ENCODE data around the gene SMPD4.
"Not testable (repeated sequence)": the region's sequence is repeated elsewhere in the genome, so short reads cannot be mapped to it uniquely, and the experiment has no call there.

SMPD4 gene

GRCh38 chr2:130181325-130181879 is at the start of gene SMPD4:
SMPD4 (minus strand) TSS chr2:130181602; CDS start chr2:130176592, 5,010 bp downstream.
- FAIRE-seq = peak; percentile 88

GRCh38 chr2:130230907-130231306 is 49.5 kb upstream of the SMPD4 start:
- not testable (repeated sequence) for FAIRE-seq

GRCh38 chr2:130230376-130230775 is 49.0 kb upstream of the SMPD4 start:
- FAIRE-seq = not testable (repeated sequence)

DNA sequence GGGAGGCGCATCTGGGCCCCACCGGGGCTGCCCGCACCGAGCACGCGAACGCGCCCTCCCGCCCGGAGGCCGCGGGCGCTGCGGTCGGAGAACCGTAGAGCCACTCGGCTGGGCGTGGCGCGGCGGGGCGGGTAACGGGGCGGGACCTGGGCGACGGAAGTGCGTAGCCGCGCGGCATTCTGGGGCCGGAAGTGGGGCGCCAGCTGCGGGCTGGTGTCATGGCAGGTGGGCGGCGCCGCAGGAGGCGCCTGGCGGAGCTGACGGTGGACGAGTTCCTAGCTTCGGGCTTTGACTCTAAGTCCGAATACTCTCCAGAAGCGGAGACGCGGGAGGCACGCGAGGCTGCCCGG is 47.7 kb upstream of the SMPD4 start:
- FAIRE-seq = not testable (repeated sequence)

DNA sequence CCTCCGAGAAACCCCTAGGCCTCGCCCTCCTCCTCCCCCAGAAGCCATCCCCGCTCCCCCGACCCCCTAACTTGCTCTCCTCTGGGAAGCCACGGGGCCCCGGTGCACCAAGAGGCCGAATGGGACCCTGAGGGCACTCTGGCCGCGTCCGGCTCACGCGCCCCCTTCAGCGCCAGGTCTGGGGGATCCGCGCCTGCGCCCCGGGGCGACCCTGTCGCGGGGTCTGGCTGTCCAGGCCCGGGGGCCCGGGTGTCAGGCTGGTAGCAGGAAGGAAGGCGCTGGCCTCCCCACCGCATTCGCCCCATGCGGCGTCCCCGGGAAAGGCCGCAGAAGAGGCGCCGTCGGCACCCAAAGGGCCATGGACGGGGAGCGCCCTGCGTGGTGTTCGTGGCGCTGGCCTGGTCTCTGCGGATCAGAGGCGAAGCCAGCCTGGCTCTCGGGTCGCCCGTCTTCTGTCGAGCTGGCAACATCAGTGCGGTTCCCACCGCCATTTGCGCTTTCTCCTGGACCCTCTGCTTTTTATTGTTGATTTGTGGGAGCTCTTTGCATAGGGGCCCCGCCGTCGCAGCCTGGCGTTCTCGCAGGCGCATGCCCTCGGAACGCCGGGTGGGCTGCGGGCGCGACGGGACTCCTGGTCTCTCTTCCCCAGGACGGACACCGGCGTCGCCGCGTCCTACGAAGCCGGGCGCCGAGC is 47.2 kb upstream of the SMPD4 start:
- FAIRE-seq = not testable (repeated sequence)

DNA sequence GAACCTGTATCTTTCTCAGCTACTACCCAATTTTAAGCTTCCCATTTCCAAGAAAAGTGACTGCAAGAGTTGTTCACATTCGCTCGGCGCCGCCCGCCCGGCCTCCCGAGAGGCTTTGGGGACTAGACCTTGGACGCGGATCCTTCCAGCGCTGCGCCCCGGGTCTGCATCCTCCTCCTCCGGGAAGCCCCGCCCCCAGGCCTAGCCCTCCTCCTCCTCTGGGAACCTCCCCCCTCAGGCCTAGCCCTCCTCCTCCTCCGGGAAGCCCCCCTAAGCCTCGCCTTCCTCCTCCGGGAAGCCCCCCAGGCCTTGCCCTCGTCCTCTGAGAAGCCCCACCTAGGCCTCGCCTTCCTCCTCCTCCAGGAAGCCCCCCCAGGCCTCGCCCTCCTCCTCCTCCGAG is 46.6 kb upstream of the SMPD4 start:
- FAIRE-seq = not testable (repeated sequence)

DNA sequence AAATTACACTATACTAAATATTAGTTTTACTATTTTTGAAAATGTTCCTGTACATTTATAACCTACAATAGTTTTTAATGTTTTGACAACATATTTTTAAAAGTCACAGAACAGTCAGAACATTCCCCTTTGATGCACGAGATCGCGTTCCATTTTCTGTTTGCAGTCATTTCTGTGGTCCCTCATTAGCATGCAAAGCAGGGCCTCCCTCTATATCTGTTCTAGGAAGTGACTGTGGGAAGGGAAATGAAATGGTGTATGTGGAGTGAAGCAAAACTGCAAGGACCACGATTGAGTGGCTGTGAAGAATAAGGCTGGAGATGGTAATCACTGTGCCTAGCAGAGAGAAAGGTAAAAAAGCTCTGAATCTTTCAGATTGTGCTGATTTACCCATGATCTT is 41.1 kb upstream of the SMPD4 start:
- FAIRE-seq = not testable (repeated sequence)

- FAIRE-seq = not testable (repeated sequence)
Observed at GRCh38 chr2:130220505-130220904, 39.1 kb upstream of the SMPD4 start.

DNA sequence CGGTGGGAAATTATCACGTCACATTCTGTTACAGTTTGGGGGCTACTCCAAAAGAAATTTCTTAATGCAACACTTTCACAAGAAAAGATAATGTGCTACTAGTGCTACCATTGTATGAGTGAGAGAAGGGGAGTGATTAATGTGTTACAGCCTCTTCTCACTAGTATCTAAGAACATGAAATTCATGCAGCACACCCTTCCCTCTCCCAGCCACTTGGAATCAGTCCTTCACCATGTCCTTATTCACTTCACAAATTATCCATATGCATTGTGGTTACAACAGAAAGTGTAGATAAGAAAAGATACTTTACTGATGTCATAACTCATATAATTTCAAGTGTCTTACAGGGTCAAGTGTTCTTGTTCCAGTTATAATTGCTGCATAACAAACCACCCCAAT is 37.7 kb upstream of the SMPD4 start:
- not testable (repeated sequence) for FAIRE-seq

DNA sequence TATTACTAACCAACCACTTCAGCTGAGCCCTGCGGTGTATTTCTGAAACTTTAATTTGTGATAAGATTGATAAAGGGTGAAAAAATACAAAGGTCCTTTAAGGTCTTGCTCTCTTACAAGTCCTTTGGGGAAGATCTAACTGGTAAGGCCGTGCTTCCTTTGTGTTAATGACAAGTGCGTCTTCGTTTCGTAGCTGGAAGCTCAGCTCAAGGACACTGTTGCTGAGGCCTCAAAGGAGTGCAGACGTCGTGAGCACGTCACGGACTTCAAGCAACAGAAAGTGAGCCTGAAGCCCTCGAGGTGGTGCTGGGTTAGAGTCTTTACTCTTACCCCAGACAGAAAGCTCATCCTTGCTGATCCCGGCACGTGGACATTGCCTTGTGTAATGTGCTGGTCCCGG is 25.6 kb upstream of the SMPD4 start:
- not testable (repeated sequence) for FAIRE-seq

DNA sequence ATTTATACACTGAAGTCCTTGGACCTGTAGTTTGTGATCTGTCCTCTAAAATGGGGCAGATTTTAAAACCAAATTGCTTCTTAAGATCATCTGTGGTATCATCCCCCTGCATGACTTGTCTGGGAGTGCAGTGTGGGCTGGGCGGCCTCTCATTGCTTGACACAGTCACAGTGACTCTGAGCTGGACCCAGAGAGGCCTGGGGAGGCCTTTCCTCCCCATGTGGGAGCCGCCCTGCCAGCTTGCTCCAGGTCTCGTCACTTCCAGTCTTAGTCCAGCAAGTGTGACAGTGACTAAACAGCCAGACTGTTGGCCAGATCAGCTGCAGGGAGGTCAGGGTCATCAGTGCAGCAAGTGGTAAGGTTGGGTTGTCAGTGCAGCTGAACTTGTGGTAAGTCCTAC is 21.7 kb upstream of the SMPD4 start:
- FAIRE-seq = not testable (repeated sequence)

DNA sequence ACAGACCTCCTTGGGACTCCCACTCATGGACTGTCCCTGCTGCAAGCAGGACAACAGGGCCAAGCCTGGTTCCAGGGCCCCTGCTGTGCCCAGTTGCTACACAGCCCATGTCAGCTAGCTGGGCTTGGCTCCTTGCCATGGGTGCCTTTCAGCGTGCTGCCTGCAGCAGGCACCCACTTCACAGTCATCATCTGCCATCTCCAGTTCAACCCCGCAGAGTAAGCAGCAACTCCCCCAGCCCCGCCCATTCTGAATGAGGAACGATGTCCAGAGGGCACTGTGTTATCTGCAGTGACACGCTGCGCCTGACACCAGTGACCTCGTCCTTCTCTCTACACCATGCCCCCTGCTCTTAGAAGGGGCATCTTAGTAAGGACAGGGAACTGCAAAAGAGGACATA is 21.1 kb upstream of the SMPD4 start:
- not testable (repeated sequence) for FAIRE-seq

DNA sequence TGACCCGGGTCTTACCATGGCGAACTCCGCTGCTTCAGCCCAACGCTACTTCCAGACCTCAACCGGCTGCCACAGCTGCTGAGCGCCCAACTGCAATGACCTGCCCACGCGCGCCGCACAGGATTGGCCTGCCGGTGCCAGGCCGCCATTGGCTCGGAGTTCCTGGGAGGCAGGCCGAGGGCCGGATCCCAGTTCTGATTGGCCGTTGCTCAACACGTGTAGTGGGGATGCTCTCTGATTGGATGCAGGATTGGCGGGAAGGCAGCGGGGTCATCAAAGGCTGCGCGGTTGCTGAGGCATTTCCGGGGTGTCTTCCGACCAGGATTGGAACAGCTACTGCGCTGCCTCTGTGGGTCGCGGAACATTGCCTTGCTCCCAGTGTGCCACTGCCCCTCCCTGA is 16.9 kb upstream of the SMPD4 start, which contains the start of gene TUBA3E:
Gene TUBA3E, minus strand, starts transcription at position 97 of the 400 bp plus-strand sequence. Its CDS starts 79 bp downstream, at position 18.
- FAIRE-seq = no peak

GRCh38 chr2:130196052-130196451 is 14.7 kb upstream of the SMPD4 start:
- not testable (repeated sequence) for FAIRE-seq

GRCh38 chr2:130195089-130195635 is 13.8 kb upstream of the SMPD4 start:
- FAIRE-seq = not testable (repeated sequence)

GRCh38 chr2:130193824-130194223 is 12.4 kb upstream of the SMPD4 start:
- FAIRE-seq = not testable (repeated sequence)

- FAIRE-seq = not testable (repeated sequence)
Observed at GRCh38 chr2:130192451-130192850, 11.0 kb upstream of the SMPD4 start.

- FAIRE-seq = not testable (repeated sequence)
Observed at GRCh38 chr2:130191319-130191718, 9.9 kb upstream of the SMPD4 start.

- FAIRE-seq = no peak
Observed at GRCh38 chr2:130190237-130190636, 8.8 kb upstream of the SMPD4 start.

- FAIRE-seq = not testable (repeated sequence)
Observed at GRCh38 chr2:130188958-130189357, 7.6 kb upstream of the SMPD4 start.

GRCh38 chr2:130187859-130188792 is 6.7 kb upstream of the SMPD4 start:
- not testable (repeated sequence) for FAIRE-seq

DNA sequence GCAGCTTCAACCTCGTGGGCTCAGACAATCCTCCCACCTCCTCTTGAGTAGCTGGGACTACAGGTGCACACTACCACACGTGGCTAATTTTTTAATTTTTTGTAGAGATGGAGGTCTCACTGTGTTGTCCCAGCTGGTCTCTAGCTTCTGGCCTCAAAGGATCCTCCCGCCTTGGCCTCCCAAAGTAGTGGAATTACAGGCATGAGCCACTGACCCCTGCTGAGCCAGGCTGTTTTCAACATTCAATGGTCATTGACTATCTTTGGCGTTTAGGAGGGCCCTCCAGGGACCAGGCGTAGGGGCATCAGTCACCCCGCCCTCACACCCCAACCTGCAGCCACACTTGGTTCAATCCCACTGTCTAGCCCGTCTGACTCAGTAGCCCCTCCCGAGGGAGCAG is 5.9 kb upstream of the SMPD4 start:
- FAIRE-seq = no peak

GRCh38 chr2:130186391-130186790 is 5.0 kb upstream of the SMPD4 start:
- FAIRE-seq = no peak
